Neuron (in vitro differentiated cells): ENCODE results near the gene MPDZ.

Experiments
- H2AFZ ChIP-seq: one replicate; pipeline ENCODE4 v1.6.1; 2013; ENCODE audit warnings: low read depth, mild to moderate bottlenecking, inconsistent platforms, low read length, moderate library complexity
- H3K27me3 ChIP-seq: one replicate; pipeline ENCODE4 v1.6.1; 2013; ENCODE audit warnings: low read length; ENCODE audit not compliant: insufficient read depth
- H3K36me3 ChIP-seq: one replicate; pipeline ENCODE4 v1.6.1; 2013; ENCODE audit warnings: low read length; ENCODE audit not compliant: insufficient read depth
- H3K4me1 ChIP-seq: one replicate; pipeline ENCODE4 v1.6.1; 2013; ENCODE audit warnings: low read length; ENCODE audit not compliant: insufficient read depth
- H3K4me3 ChIP-seq: 2 replicates; pipeline ENCODE4 v1.5.1; 2013; ENCODE audit warnings: mild to moderate bottlenecking, low read length, moderate library complexity
- H3K9me3 ChIP-seq: one replicate; pipeline ENCODE4 v1.6.1; 2013; ENCODE audit warnings: low read length

MPDZ gene

GRCh38 chr9:13209498-13209897, 70.0 kb downstream of the MPDZ start:
- H3K27me3 ChIP-seq = no peaks in the 10 kb centered on the region
- H3K4me1 ChIP-seq = no peaks in the 10 kb centered on the region
- H3K36me3 ChIP-seq = peaks cover 44% of the 10 kb centered on the region
- peaks cover 5% of the 10 kb centered on the region for H3K9me3 ChIP-seq
- H2AFZ ChIP-seq = no peak overlapping the region
- H3K4me3 ChIP-seq = no peak overlapping the region

- Histone ChIP-seq H3K9me3 (peaks cover 2% of the 10 kb centered on the region), H3K36me3 (peaks cover 57% of the 10 kb centered on the region), H3K27me3 (no peaks in the 10 kb centered on the region), H3K4me3 (no peak overlapping the region), H3K4me1 (no peaks in the 10 kb centered on the region), H2AFZ (no peak overlapping the region)
These were observed 73.7 kb downstream of the MPDZ start for GRCh38 chr9:13205824-13206223.

GRCh38 chr9:13190040-13190439, 89.5 kb downstream of the MPDZ start:
- H3K36me3 ChIP-seq = peaks cover 82% of the 10 kb centered on the region
- no peaks in the 10 kb centered on the region for H3K27me3 ChIP-seq
- H2AFZ ChIP-seq = no peak overlapping the region
- H3K4me3 ChIP-seq = no peak overlapping the region
- no peaks in the 10 kb centered on the region for H3K9me3 ChIP-seq
- H3K4me1 ChIP-seq = no peaks in the 10 kb centered on the region

- H3K4me3 ChIP-seq = no peak overlapping the region
- no peaks in the 10 kb centered on the region for H3K9me3 ChIP-seq
- no peaks in the 10 kb centered on the region for H3K27me3 ChIP-seq
- H3K4me1 ChIP-seq = no peaks in the 10 kb centered on the region
- peaks cover 82% of the 10 kb centered on the region for H3K36me3 ChIP-seq
- H2AFZ ChIP-seq = no peak overlapping the region
These were observed 90.1 kb downstream of the MPDZ start for GRCh38 chr9:13189362-13189761.

GRCh38 chr9:13186774-13187173, 92.7 kb downstream of the MPDZ start:
- H3K4me3 ChIP-seq = no peak overlapping the region
- H3K27me3 ChIP-seq = no peaks in the 10 kb centered on the region
- H2AFZ ChIP-seq = no peak overlapping the region
- H3K36me3 ChIP-seq = peaks cover 64% of the 10 kb centered on the region
- no peaks in the 10 kb centered on the region for H3K4me1 ChIP-seq
- no peaks in the 10 kb centered on the region for H3K9me3 ChIP-seq

- no peaks in the 10 kb centered on the region for H3K27me3 ChIP-seq
- H3K9me3 ChIP-seq = no peaks in the 10 kb centered on the region
- H3K36me3 ChIP-seq = peaks cover 60% of the 10 kb centered on the region
- H3K4me1 ChIP-seq = no peaks in the 10 kb centered on the region
- no peak overlapping the region for H3K4me3 ChIP-seq
- H2AFZ ChIP-seq = no peak overlapping the region
These were observed 93.4 kb downstream of the MPDZ start for GRCh38 chr9:13186091-13186490.

GRCh38 chr9:13181652-13182051, 97.8 kb downstream of the MPDZ start:
- H3K27me3 ChIP-seq = no peaks in the 10 kb centered on the region
- H3K4me1 ChIP-seq = peaks cover 4% of the 10 kb centered on the region
- no peak overlapping the region for H2AFZ ChIP-seq
- peaks cover 29% of the 10 kb centered on the region for H3K36me3 ChIP-seq
- H3K4me3 ChIP-seq = no peak overlapping the region
- H3K9me3 ChIP-seq = no peaks in the 10 kb centered on the region

GRCh38 chr9:13179257-13179656, 100.2 kb downstream of the MPDZ start:
- Histone ChIP-seq H3K9me3 (no peaks in the 10 kb centered on the region), H3K27me3 (no peaks in the 10 kb centered on the region), H3K4me3 (no peak overlapping the region), H3K4me1 (peaks cover 4% of the 10 kb centered on the region), H2AFZ (no peak overlapping the region), H3K36me3 (peaks cover 34% of the 10 kb centered on the region)

- Histone ChIP-seq H3K9me3 (no peaks in the 10 kb centered on the region), H3K4me1 (peaks cover 4% of the 10 kb centered on the region), H3K36me3 (peaks cover 44% of the 10 kb centered on the region), H3K27me3 (no peaks in the 10 kb centered on the region), H2AFZ (no peak overlapping the region), H3K4me3 (no peak overlapping the region)
These were observed 103.8 kb downstream of the MPDZ start for GRCh38 chr9:13175732-13176131.

- Histone ChIP-seq H3K4me3 (no peak overlapping the region), H3K36me3 (peaks cover 45% of the 10 kb centered on the region), H2AFZ (no peak overlapping the region), H3K4me1 (peaks cover 4% of the 10 kb centered on the region), H3K27me3 (no peaks in the 10 kb centered on the region), H3K9me3 (no peaks in the 10 kb centered on the region)
These were observed 104.4 kb downstream of the MPDZ start for GRCh38 chr9:13174906-13175639.

GRCh38 chr9:13173553-13173952, 105.9 kb downstream of the MPDZ start:
- no peak overlapping the region for H3K4me3 ChIP-seq
- no peaks in the 10 kb centered on the region for H3K27me3 ChIP-seq
- H3K36me3 ChIP-seq = peaks cover 45% of the 10 kb centered on the region
- no peak overlapping the region for H2AFZ ChIP-seq
- no peaks in the 10 kb centered on the region for H3K9me3 ChIP-seq
- H3K4me1 ChIP-seq = no peaks in the 10 kb centered on the region

- peaks cover under 1% of the 10 kb centered on the region for H3K4me1 ChIP-seq
- no peak overlapping the region for H3K4me3 ChIP-seq
- no peaks in the 10 kb centered on the region for H3K9me3 ChIP-seq
- no peaks in the 10 kb centered on the region for H3K27me3 ChIP-seq
- peaks cover 58% of the 10 kb centered on the region for H3K36me3 ChIP-seq
- H2AFZ ChIP-seq = no peak overlapping the region
These were observed 108.2 kb downstream of the MPDZ start for GRCh38 chr9:13171261-13171660.

- Histone ChIP-seq H3K4me3 (no peak overlapping the region), H3K4me1 (peaks cover 27% of the 10 kb centered on the region), H3K9me3 (no peaks in the 10 kb centered on the region), H3K36me3 (peaks cover 30% of the 10 kb centered on the region), H2AFZ (no peak overlapping the region), H3K27me3 (no peaks in the 10 kb centered on the region)
These were observed 112.5 kb downstream of the MPDZ start for GRCh38 chr9:13166996-13167395.

GRCh38 chr9:13165956-13166355, 113.5 kb downstream of the MPDZ start:
- no peaks in the 10 kb centered on the region for H3K9me3 ChIP-seq
- H3K36me3 ChIP-seq = peaks cover 29% of the 10 kb centered on the region
- no peak overlapping the region for H2AFZ ChIP-seq

More at GRCh38 chr9:13165956-13166355, 113.5 kb downstream of the MPDZ start:
- Histone ChIP-seq H3K27me3 (no peaks in the 10 kb centered on the region), H3K4me1 (peaks cover 27% of the 10 kb centered on the region), H3K4me3 (no peak overlapping the region)
